H9 (cell line): ENCODE results near the gene OR51F1. TPM values are rescaled to one million over a fixed set of nuclear protein-coding genes. Genes with fewer than 3 reads are reported as not detected.

Source experiments
- DNase-seq: peaks from one replicate; pipeline ENCODE4 v3.0.0-alpha.2; 2017
- H2AFZ ChIP-seq: one replicate; pipeline ENCODE4 v1.6.1; 2013; ENCODE audit warnings: mild to moderate bottlenecking, low read length, control low read depth, moderate library complexity
- H2AK5ac ChIP-seq: 2 replicates; pipeline ENCODE4 v1.6.1; 2013; ENCODE audit warnings: low read length, control low read depth, mixed read lengths; ENCODE audit not compliant: insufficient read length
- H2BK120ac ChIP-seq: one replicate; pipeline ENCODE4 v1.6.1; 2013; ENCODE audit warnings: low read depth, mild to moderate bottlenecking, low read length, control low read depth, inconsistent platforms; ENCODE audit not compliant: poor library complexity, severe bottlenecking
- H2BK12ac ChIP-seq: 2 replicates; pipeline ENCODE4 v1.6.1; 2013; ENCODE audit warnings: low read length, control low read depth, mixed read lengths, low read depth; ENCODE audit not compliant: insufficient read length
- H2BK15ac ChIP-seq: 2 replicates; pipeline ENCODE4 v1.6.1; 2013; ENCODE audit warnings: low read depth, low read length, control low read depth
- H2BK20ac ChIP-seq: one replicate; pipeline ENCODE4 v1.6.1; 2013; ENCODE audit warnings: low read depth, mild to moderate bottlenecking, low read length, control low read depth, inconsistent platforms; ENCODE audit not compliant: poor library complexity, severe bottlenecking
- H2BK5ac ChIP-seq: 2 replicates; pipeline ENCODE4 v1.6.1; 2013; ENCODE audit warnings: low read length, control low read depth, mixed read lengths; ENCODE audit not compliant: insufficient read length
- H3K14ac ChIP-seq: 2 replicates; pipeline ENCODE4 v1.6.1; 2013; ENCODE audit warnings: low read length, control low read depth; ENCODE audit not compliant: insufficient read depth
- H3K18ac ChIP-seq: 2 replicates; pipeline ENCODE4 v1.6.1; 2013; ENCODE audit warnings: low read depth, mild to moderate bottlenecking, mixed read lengths, low read length, control low read depth; ENCODE audit not compliant: insufficient read length
- H3K23ac ChIP-seq: 2 replicates; pipeline ENCODE4 v1.6.1; 2013; ENCODE audit warnings: low read length, control low read depth, mixed read lengths, low read depth; ENCODE audit not compliant: insufficient read length
- H3K23me2 ChIP-seq: 2 replicates; pipeline ENCODE4 v1.6.1; 2013; ENCODE audit warnings: low read depth, mild to moderate bottlenecking, mixed read lengths, low read length, control low read depth; ENCODE audit not compliant: insufficient read length, poor library complexity, severe bottlenecking
- H3K27ac ChIP-seq: 2 replicates; pipeline ENCODE4 v1.5.1; 2013; ENCODE audit warnings: low read length, control low read depth, mixed read lengths, low read depth; ENCODE audit not compliant: insufficient read length
- H3K27me3 ChIP-seq: 2 replicates; pipeline ENCODE4 v1.6.1; 2013; ENCODE audit warnings: low read length, control low read depth, inconsistent platforms; ENCODE audit not compliant: insufficient read depth
- H3K4ac ChIP-seq: 2 replicates; pipeline ENCODE4 v1.6.1; 2013; ENCODE audit warnings: low read depth, mild to moderate bottlenecking, control low read depth, inconsistent platforms, low read length, moderate library complexity
- H3K4me1 ChIP-seq: 2 replicates; pipeline ENCODE4 v1.6.1; 2013; ENCODE audit warnings: low read length, control low read depth, inconsistent platforms; ENCODE audit not compliant: insufficient read depth
- H3K4me2 ChIP-seq: 2 replicates; pipeline ENCODE4 v1.6.1; 2013; ENCODE audit warnings: low read length, control low read depth, mixed read lengths; ENCODE audit not compliant: insufficient read length, insufficient read depth
- H3K56ac ChIP-seq: 2 replicates; pipeline ENCODE4 v1.6.1; 2013; ENCODE audit warnings: low read depth, mild to moderate bottlenecking, mixed read lengths, low read length, control low read depth; ENCODE audit not compliant: insufficient read length
- H3K79me1 ChIP-seq: 2 replicates; pipeline ENCODE4 v1.6.1; 2013; ENCODE audit warnings: low read depth, mild to moderate bottlenecking, moderate library complexity, low read length, control low read depth, inconsistent platforms; ENCODE audit not compliant: insufficient read depth, poor library complexity, severe bottlenecking
- H3K79me2 ChIP-seq: 2 replicates; pipeline ENCODE4 v1.6.1; 2013; ENCODE audit warnings: low read length, control low read depth, inconsistent platforms; ENCODE audit not compliant: insufficient read depth
- H3K9ac ChIP-seq: 2 replicates; pipeline ENCODE4 v1.6.1; 2013; ENCODE audit warnings: low read length, control low read depth, mixed read lengths; ENCODE audit not compliant: insufficient read length; ENCODE audit errors: extremely low read depth
- H3K9me3 ChIP-seq: one replicate; pipeline ENCODE4 v1.6.1; 2013; ENCODE audit warnings: low read depth, low read length, inconsistent platforms; ENCODE audit not compliant: control insufficient read depth
- H3T11ph ChIP-seq: one replicate; pipeline ENCODE4 v1.6.1; 2013; ENCODE audit warnings: mild to moderate bottlenecking, low read length, control low read depth, inconsistent platforms
- H4K20me1 ChIP-seq: one replicate; pipeline ENCODE4 v1.6.1; 2013; ENCODE audit not compliant: control insufficient read depth, insufficient read length, insufficient read depth
- H4K5ac ChIP-seq: 2 replicates; pipeline ENCODE4 v1.6.1; 2013; ENCODE audit warnings: low read depth, mild to moderate bottlenecking, mixed read lengths, low read length, control low read depth; ENCODE audit not compliant: insufficient read length
- H4K8ac ChIP-seq: replicated peaks from 2 replicates; pipeline ENCODE4 v1.6.1; 2013; ENCODE audit warnings: low read length, control low read depth, mixed read lengths, low read depth; ENCODE audit not compliant: insufficient read length
- H4K91ac ChIP-seq: 2 replicates; pipeline ENCODE4 v1.6.1; 2013; ENCODE audit warnings: low read depth, mild to moderate bottlenecking, moderate library complexity, mixed read lengths, low read length, control low read depth; ENCODE audit not compliant: insufficient read length
- H3K27ac Mint-ChIP-seq, 3 experiments: 2 replicates in 2 of 3; 3 replicates in 1 of 3; pipeline ENCODE4 v1.8.0; 2020 to 2021; ENCODE audit warnings: mixed read lengths in 3 of 3, mild to moderate bottlenecking in 1 of 3, moderate library complexity in 1 of 3
- H3K27me3 Mint-ChIP-seq: 2 replicates; pipeline ENCODE4 v1.8.0; 2021; ENCODE audit warnings: low read depth, mild to moderate bottlenecking, moderate library complexity, mixed read lengths
- H3K36me3 Mint-ChIP-seq, 3 experiments: 2 replicates in 2 of 3; 3 replicates in 1 of 3; pipeline ENCODE4 v1.8.0; 2020 to 2021; ENCODE audit warnings: low read depth in 3 of 3, mixed read lengths in 3 of 3; ENCODE audit not compliant: insufficient read depth in 1 of 3
- H3K4me1 Mint-ChIP-seq, 2 experiments: 2 replicates each; pipeline ENCODE4 v1.8.0; 2020; ENCODE audit warnings: mixed read lengths in 2 of 2
- H3K4me3 Mint-ChIP-seq, 2 experiments: 2 replicates in 1 of 2; 3 replicates in 1 of 2; pipeline ENCODE4 v1.8.0; 2020 to 2021; ENCODE audit warnings: mild to moderate bottlenecking in 2 of 2, mixed read lengths in 2 of 2, moderate library complexity in 1 of 2
- H3K9me3 Mint-ChIP-seq, 2 experiments: 2 replicates in 1 of 2; 3 replicates in 1 of 2; pipeline ENCODE4 v1.8.0; 2020; ENCODE audit warnings: mild to moderate bottlenecking in 2 of 2, mixed read lengths in 2 of 2, moderate library complexity in 1 of 2
- CTCF ChIP-seq: fragments of 200-600 bp; sonication (generic); conservative IDR thresholded peaks from 3 replicates; pipeline ENCODE4 v1.8.0; 2021; ENCODE audit warnings: antibody characterized with exemption, mild to moderate bottlenecking
- WGBS: extraction: QIAGEN DNeasy Blood & Tissue Kit; methylation state at CpG from one replicate; pipeline ENCODE4 v1.1.7; 2013; ENCODE audit warnings: missing lambda C conversion rate, low lambda C conversion rate, mixed read lengths; ENCODE audit not compliant: insufficient read length; ENCODE audit errors: extremely low coverage; 5-methylcytosine and 5-hydroxymethylcytosine counted together
- total RNA-seq: library from RNA; stranded (reverse); gene quantifications from 2 replicates; pipeline ENCODE4 v1.2.1, GENCODE V29; 2021

OR51F1 gene
- total RNA-seq, 1 experiment from 2014 or later: not detected

GRCh38 chr11:4740735-4741134 lies 29.0 kb downstream of the OR51F1 start:
- no peaks in the 10 kb centered on the region for H3K9me3 ChIP-seq
- H3K14ac ChIP-seq: no peak overlapping the region
- no peak overlapping the region for H3K27ac Mint-ChIP-seq
- H3K56ac ChIP-seq: no peak overlapping the region
- H2BK15ac ChIP-seq: no peak overlapping the region
- H3K4me3 Mint-ChIP-seq: no peak overlapping the region
- H2AK5ac ChIP-seq: no peak overlapping the region
- no peaks in the 10 kb centered on the region for H3K4me1 ChIP-seq
- no peak overlapping the region for H3K18ac ChIP-seq
- H4K20me1 ChIP-seq: no peaks in the 10 kb centered on the region
- H4K8ac ChIP-seq: no peak overlapping the region
- no peak overlapping the region for H3K23ac ChIP-seq
- no peaks in the 10 kb centered on the region for H3K36me3 Mint-ChIP-seq
- no CpG with 5 or more reads among the region's 2 CpGs for WGBS
- H3K27me3 Mint-ChIP-seq: no peaks in the 10 kb centered on the region
- no peaks in the 10 kb centered on the region for H3K23me2 ChIP-seq
- no peaks in the 10 kb centered on the region for H3K4me1 Mint-ChIP-seq
- H2BK12ac ChIP-seq: no peak overlapping the region
- H2BK120ac ChIP-seq: no peak overlapping the region
- H3K4ac ChIP-seq: no peak overlapping the region
- no peak overlapping the region for H3T11ph ChIP-seq
- H2BK20ac ChIP-seq: no peak overlapping the region
- no peak overlapping the region for H3K9ac ChIP-seq
- no peak for DNase-seq
- H3K27me3 ChIP-seq: no peaks in the 10 kb centered on the region
- no peak for TF ChIP-seq CTCF
- no peak overlapping the region for H2BK5ac ChIP-seq
- H2AFZ ChIP-seq: no peak overlapping the region
- H3K4me2 ChIP-seq: no peak overlapping the region
- H3K9me3 Mint-ChIP-seq: no peaks in the 10 kb centered on the region
- no peaks in the 10 kb centered on the region for H3K79me1 ChIP-seq
- H4K91ac ChIP-seq: no peak overlapping the region
- H3K79me2 ChIP-seq: no peaks in the 10 kb centered on the region
- H4K5ac ChIP-seq: no peak overlapping the region
- no peak overlapping the region for H3K27ac ChIP-seq
